SK-N-SH (cell line): Measurements from ENCODE around the gene ESRRA.

ENCODE experiments used
- NRF1 ChIP-seq: IDR thresholded peaks from 2 replicates; pipeline ENCODE4 v1.6.1; 2012; ENCODE audit warnings: low read depth, mild to moderate bottlenecking, low read length
- TF ChIP-seq, protein P1 (sequence below): fragments of 200-600 bp; sonication (generic); IDR thresholded peaks from 2 replicates; pipeline ENCODE4 v1.6.1; 2017; ENCODE audit warnings: antibody characterized with exemption, mild to moderate bottlenecking, moderate library complexity

DNA sequence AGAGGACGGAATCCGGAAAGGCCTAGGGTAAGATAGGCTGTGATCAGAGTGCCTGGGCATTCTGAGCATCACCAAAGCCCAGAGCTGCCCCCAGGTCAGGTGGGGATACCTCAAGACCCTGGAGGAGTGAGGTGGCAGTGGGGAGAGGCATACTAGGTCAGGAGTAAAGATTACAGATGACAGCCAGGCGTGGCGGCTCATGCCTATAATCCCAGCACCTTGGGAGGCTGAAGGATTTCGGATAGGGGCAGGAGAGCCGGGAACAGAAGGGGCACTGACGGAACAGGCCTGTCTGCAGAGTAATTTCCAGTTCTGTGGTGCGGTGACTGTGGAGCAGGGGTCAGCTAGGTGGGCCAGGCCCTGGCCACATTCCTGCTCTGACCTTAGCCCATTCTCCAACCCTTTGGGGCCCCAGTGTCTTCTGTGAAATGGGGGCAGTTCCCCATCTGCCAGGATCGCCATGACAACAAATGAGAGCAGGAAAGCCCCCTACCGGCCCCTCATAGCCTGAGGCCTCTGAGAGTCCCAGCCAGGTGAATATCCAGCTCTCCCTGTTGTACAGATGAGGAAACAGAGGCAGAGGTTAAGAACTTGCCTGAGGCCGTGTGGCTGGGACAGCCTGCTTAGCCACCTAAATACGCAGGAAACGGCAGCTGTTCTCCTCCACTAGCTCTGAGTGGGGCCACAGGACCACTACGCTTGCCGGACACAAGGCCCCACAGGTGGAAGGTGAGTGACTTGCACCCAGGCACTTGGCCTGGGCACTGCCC is 30.1 kb upstream of the ESRRA start:
- TF ChIP-seq, protein P1, sequence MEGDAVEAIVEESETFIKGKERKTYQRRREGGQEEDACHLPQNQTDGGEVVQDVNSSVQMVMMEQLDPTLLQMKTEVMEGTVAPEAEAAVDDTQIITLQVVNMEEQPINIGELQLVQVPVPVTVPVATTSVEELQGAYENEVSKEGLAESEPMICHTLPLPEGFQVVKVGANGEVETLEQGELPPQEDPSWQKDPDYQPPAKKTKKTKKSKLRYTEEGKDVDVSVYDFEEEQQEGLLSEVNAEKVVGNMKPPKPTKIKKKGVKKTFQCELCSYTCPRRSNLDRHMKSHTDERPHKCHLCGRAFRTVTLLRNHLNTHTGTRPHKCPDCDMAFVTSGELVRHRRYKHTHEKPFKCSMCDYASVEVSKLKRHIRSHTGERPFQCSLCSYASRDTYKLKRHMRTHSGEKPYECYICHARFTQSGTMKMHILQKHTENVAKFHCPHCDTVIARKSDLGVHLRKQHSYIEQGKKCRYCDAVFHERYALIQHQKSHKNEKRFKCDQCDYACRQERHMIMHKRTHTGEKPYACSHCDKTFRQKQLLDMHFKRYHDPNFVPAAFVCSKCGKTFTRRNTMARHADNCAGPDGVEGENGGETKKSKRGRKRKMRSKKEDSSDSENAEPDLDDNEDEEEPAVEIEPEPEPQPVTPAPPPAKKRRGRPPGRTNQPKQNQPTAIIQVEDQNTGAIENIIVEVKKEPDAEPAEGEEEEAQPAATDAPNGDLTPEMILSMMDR, result no peak
- TF ChIP-seq NRF1, result no peak
